ENCODE measurements around the gene PPP2R2B. TPM values are rescaled to one million over a fixed set of nuclear protein-coding genes. Genes with fewer than 3 reads are reported as not detected.

PPP2R2B gene
- total RNA-seq, 6 experiments from 2014 or later: 0.15 to 0.77 (median 0.27) TPM

- ATAC-seq: no peak
- H3K27me3 ChIP-seq: no peaks in the 10 kb centered on the region
- H3K9me3 ChIP-seq: no peaks in the 10 kb centered on the region
Observed at GRCh38 chr5:146754621-146755020, 123.9 kb downstream of the PPP2R2B start.

DNA sequence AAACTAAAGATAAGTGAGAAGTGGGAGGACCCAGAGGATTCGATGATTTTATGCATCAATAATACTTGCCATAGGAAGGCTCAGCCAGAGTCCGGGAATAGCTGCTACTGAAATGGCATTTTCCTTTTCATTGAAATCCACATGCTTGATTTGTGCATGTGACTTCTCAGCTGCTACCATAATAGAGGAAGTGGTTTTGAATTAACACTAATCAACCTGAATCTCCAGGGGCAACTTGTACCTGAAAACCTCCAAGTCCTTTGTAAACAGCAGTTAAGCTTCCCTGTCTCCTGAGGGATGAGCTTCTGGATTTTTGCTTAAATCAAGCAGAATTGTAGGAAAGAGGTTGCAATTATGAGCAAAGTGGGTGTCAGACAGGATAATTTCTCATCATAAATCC lies 124.9 kb downstream of the PPP2R2B start:
- intact Hi-C loops (cut with DNase I): no loop called here
- no peak overlapping the region for H3K27ac ChIP-seq
- no peak for DNase-seq
- H3K4me1 ChIP-seq: peaks cover 0 to 35% (median 0%) of the 10 kb centered on the region in 4 donors
- H3K36me3 ChIP-seq: no peaks in the 10 kb centered on the region
- no peak overlapping the region for H3K4me3 ChIP-seq
- no peaks in the 10 kb centered on the region for H3K9me3 ChIP-seq
- TF ChIP-seq CTCF (IDR thresholded peaks at IDR 0.05) (no peak), POLR2A (IDR thresholded peaks at IDR 0.05) (no peak)
- no peaks in the 10 kb centered on the region for H3K27me3 ChIP-seq
- WGBS (ENCODE audit: insufficient coverage, low coverage, low lambda C conversion rate, missing lambda C conversion rate): 52% methylated on average over 2 of the region's 2 CpGs
- ATAC-seq: no peak

More at GRCh38 chr5:146754621-146755020, 123.9 kb downstream of the PPP2R2B start:
- no peak for DNase-seq
- H3K4me3 ChIP-seq: no peak overlapping the region
- peaks cover 0 to 35% (median 0%) of the 10 kb centered on the region in 4 donors for H3K4me1 ChIP-seq
- TF ChIP-seq POLR2A (IDR thresholded peaks at IDR 0.05): no peak
- H3K36me3 ChIP-seq: no peaks in the 10 kb centered on the region
- intact Hi-C loops (cut with DNase I): no loop called here
- H3K27ac ChIP-seq: no peak overlapping the region

GRCh38 chr5:146751781-146752401 lies 126.7 kb downstream of the PPP2R2B start:
- Histone ChIP-seq H3K4me1 (peaks cover 0 to 35% (median 0%) of the 10 kb centered on the region in 4 donors), H3K36me3 (no peaks in the 10 kb centered on the region), H3K9me3 (no peaks in the 10 kb centered on the region), H3K27ac (peak overlapping the region in 1 of 3 donors; percentile 66), H3K4me3 (no peak overlapping the region), H3K27me3 (no peaks in the 10 kb centered on the region)
- WGBS (ENCODE audit: insufficient coverage, low coverage, low lambda C conversion rate, missing lambda C conversion rate): 44% methylated on average over 3 of the region's 3 CpGs
- DNase-seq (no peak), ATAC-seq (peak; percentile 13 to 68 (median 56))
- TF ChIP-seq CTCF (IDR thresholded peaks at IDR 0.05): no peak
- TF ChIP-seq POLR2A (IDR thresholded peaks at IDR 0.05): no peak
- intact Hi-C loops (cut with DNase I): no loop called here

- H3K36me3 ChIP-seq: no peaks in the 10 kb centered on the region
- TF ChIP-seq CTCF (IDR thresholded peaks at IDR 0.05): no peak
- no peak for DNase-seq
- WGBS (ENCODE audit: insufficient coverage, low coverage, low lambda C conversion rate, missing lambda C conversion rate): 39% methylated on average over 3 of the region's 3 CpGs
- ATAC-seq: peak; percentile 80 to 95 (median 88)
- intact Hi-C loops (cut with DNase I): no loop called here
- H3K27me3 ChIP-seq: no peaks in the 10 kb centered on the region
- H3K4me1 ChIP-seq: peaks cover 0 to 40% (median 0%) of the 10 kb centered on the region in 4 donors
- H3K27ac ChIP-seq: peak overlapping the region in 1 of 3 donors; percentile 66
- no peaks in the 10 kb centered on the region for H3K9me3 ChIP-seq
- H3K4me3 ChIP-seq: no peak overlapping the region
Observed at GRCh38 chr5:146751054-146751453, 127.5 kb downstream of the PPP2R2B start.

DNA sequence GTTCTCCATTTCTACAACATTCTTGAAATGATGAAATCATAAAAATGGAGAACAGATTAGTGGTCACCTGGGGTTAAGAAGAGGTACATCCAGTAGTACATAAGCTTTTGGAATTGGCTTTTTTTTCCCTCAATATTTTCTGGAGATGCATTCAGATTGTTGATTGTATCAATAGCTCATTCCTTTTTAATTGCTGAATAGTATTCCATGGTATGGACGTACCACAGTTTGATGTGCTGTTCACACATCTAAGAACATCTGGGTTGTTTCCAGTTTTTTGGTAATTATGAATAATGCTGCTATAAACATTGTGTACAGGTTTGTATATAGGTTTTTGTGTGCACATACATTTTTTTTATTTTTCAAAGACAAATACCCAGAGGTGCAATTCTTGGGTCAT lies 130.0 kb downstream of the PPP2R2B start:
- H3K4me1 ChIP-seq: peaks cover 0 to 46% (median 0%) of the 10 kb centered on the region in 4 donors
- no peaks in the 10 kb centered on the region for H3K27me3 ChIP-seq
- H3K4me3 ChIP-seq: no peak overlapping the region
- H3K36me3 ChIP-seq: no peaks in the 10 kb centered on the region
- intact Hi-C loops (cut with DNase I): no loop called here
- 67% methylated on average over 1 of the region's 1 CpG for WGBS (ENCODE audit: insufficient coverage, low coverage, low lambda C conversion rate, missing lambda C conversion rate)
- TF ChIP-seq CTCF (IDR thresholded peaks at IDR 0.05) (no peak), POLR2A (IDR thresholded peaks at IDR 0.05) (no peak)
- no peak for ATAC-seq
- no peak overlapping the region for H3K27ac ChIP-seq
- no peaks in the 10 kb centered on the region for H3K9me3 ChIP-seq
- DNase-seq: no peak
